HCT116 (cell line): ENCODE measurements around the gene LEFTY2. TPM values are rescaled to one million over a fixed set of nuclear protein-coding genes. Genes with fewer than 3 reads are reported as not detected.

Source experiments
- ATAC-seq: fragments of 200-7000 bp; cut with Tn5 transposase; 2 replicates; pipeline ENCODE4 v1.9.1; 2020; ENCODE audit warnings: mild to moderate bottlenecking, moderate library complexity
- BruUV-seq: library from RNA; stranded (reverse); fragments of 400-500 nt; replicated peaks from 2 replicates; lab custom pipeline; 2021; lab: Mats Ljungman, UMichigan
- CTCF ChIA-PET: fragments of 300-600 bp; sonication (Branson Sonifier 250); formaldehyde crosslinking; loops from one replicate; lab custom pipeline; 2021; ENCODE audit warnings: antibody characterized with exemption; lab: Charles Lee
- POLR2A ChIA-PET: fragments of 300-600, 350-600 bp; sonication (Branson Sonifier 250); formaldehyde crosslinking; loops from one replicate; lab custom pipeline; 2021; ENCODE audit warnings: antibody characterized with exemption; lab: Charles Lee
- RAD21 ChIA-PET, 2 experiments: fragments of 300-600 bp; sonication (Branson Sonifier 250); formaldehyde crosslinking; loops; one replicate each; lab custom pipeline; 2023; ENCODE audit warnings: low total read pairs in 2 of 2; ENCODE audit not compliant: uncharacterized antibody in 2 of 2, unreplicated experiment in 2 of 2, low non-redundant PET in 1 of 2; lab: Charles Lee
- DNase-seq: peaks from one replicate; pipeline ENCODE4 v3.0.0-alpha.2; 2010; ENCODE audit warnings: low read depth, low spot score
- H2AFZ ChIP-seq: fragments of 200-600 bp; shearing (Covaris generic), sonication (generic); 2 replicates; pipeline ENCODE4 v1.6.1; 2017; ENCODE audit warnings: low read depth, mixed run types, mixed read lengths, antibody characterized with exemption, low read length; ENCODE audit not compliant: poor library complexity, severe bottlenecking
- H3K27ac ChIP-seq: 2 replicates; pipeline ENCODE4 v1.5.1; 2012; ENCODE audit warnings: low read depth, low read length
- H3K27me3 ChIP-seq: fragments of 200-600 bp; sonication (generic); 2 replicates; pipeline ENCODE4 v1.6.1; 2016; ENCODE audit warnings: mixed run types, low read length, mixed read lengths; ENCODE audit not compliant: insufficient read depth
- H3K36me3 ChIP-seq, 2 experiments: fragments of 200-500 bp in 1 of 2; fragments of 200-600 bp in 1 of 2; sonication (Bioruptor generic) in 1 of 2; sonication (generic) in 1 of 2; 2 replicates each; pipeline versions ENCODE4 v1.5.1 to v1.6.1; 2014 to 2016; ENCODE audit warnings: low read length in 2 of 2, inconsistent platforms in 1 of 2, mixed read lengths in 1 of 2, mixed run types in 1 of 2; ENCODE audit not compliant: insufficient read depth in 2 of 2, control insufficient read depth in 1 of 2
- H3K4me1 ChIP-seq, 2 experiments: fragments of 200-600 bp in 1 of 2; sonication (generic) in 1 of 2; 2 replicates each; pipeline versions ENCODE4 v1.5.1 to v1.6.1; 2012 to 2017; ENCODE audit warnings: low read length in 2 of 2, inconsistent platforms in 1 of 2, mild to moderate bottlenecking in 1 of 2, mixed read lengths in 1 of 2, mixed run types in 1 of 2, moderate library complexity in 1 of 2; ENCODE audit not compliant: insufficient read depth in 2 of 2, control insufficient read depth in 1 of 2
- H3K4me2 ChIP-seq: fragments of 200-600 bp; sonication (generic); 2 replicates; pipeline ENCODE4 v1.6.1; 2017; ENCODE audit warnings: mixed run types, low read length, mixed read lengths
- H3K4me3 ChIP-seq, 2 experiments: fragments of 200-600 bp in 1 of 2; sonication (generic) in 1 of 2; replicated peaks in 1 of 2; 2 replicates each; pipeline ENCODE4 v1.5.1; 2011 to 2016; ENCODE audit warnings: low read length in 2 of 2, control low read depth in 1 of 2, low read depth in 1 of 2, mild to moderate bottlenecking in 1 of 2, mixed read lengths in 1 of 2, mixed run types in 1 of 2
- H3K79me2 ChIP-seq: fragments of 200-600 bp; sonication (generic); 2 replicates; pipeline ENCODE4 v1.6.1; 2017; ENCODE audit warnings: mild to moderate bottlenecking, mixed run types, low read length, moderate library complexity, mixed read lengths; ENCODE audit not compliant: insufficient read depth
- H3K9ac ChIP-seq: fragments of 200-600 bp; sonication (generic); 2 replicates; pipeline ENCODE4 v1.6.1; 2016; ENCODE audit warnings: low read length, mixed read lengths
- H3K9me2 ChIP-seq: fragments of 200-600 bp; sonication (generic), shearing (Covaris generic); 2 replicates; pipeline ENCODE4 v1.6.1; 2017; ENCODE audit warnings: mixed run types, mild to moderate bottlenecking, moderate library complexity; ENCODE audit not compliant: insufficient read depth
- H3K9me3 ChIP-seq, 2 experiments: fragments of 200-500 bp in 1 of 2; fragments of 200-600 bp in 1 of 2; sonication (Bioruptor generic) in 1 of 2; sonication (generic) in 1 of 2; 2 replicates each; pipeline ENCODE4 v1.6.1; 2014 to 2017; ENCODE audit warnings: low read length in 2 of 2, mixed read lengths in 2 of 2, inconsistent platforms in 1 of 2, low read depth in 1 of 2, mild to moderate bottlenecking in 1 of 2, mixed run types in 1 of 2, moderate library complexity in 1 of 2; ENCODE audit not compliant: control insufficient read depth in 1 of 2, insufficient read depth in 1 of 2
- H4K20me1 ChIP-seq: fragments of 200-600 bp; sonication (generic), shearing (Covaris generic); 2 replicates; pipeline ENCODE4 v1.6.1; 2017; ENCODE audit warnings: mixed run types, mild to moderate bottlenecking, moderate library complexity; ENCODE audit not compliant: insufficient read depth
- CBX3 ChIP-seq: IDR thresholded peaks from 2 replicates; pipeline ENCODE4 v1.6.1; 2012; ENCODE audit warnings: low read depth
- CEBPB ChIP-seq: IDR thresholded peaks from 2 replicates; pipeline ENCODE4 v1.6.1; 2012; ENCODE audit warnings: low read depth
- CTCF ChIP-seq, 3 experiments: fragments of 200-600 bp in 1 of 3; sonication (generic) in 1 of 3; IDR thresholded peaks in 2 of 3; conservative IDR thresholded peaks in 1 of 3; 2 replicates each; pipeline ENCODE4 v1.5.1; 2012 to 2017; ENCODE audit warnings: low read depth in 2 of 3, low read length in 2 of 3, antibody characterized with exemption in 1 of 3, borderline replicate concordance in 1 of 3, control low read depth in 1 of 3, mild to moderate bottlenecking in 1 of 3, mixed read lengths in 1 of 3, mixed run types in 1 of 3, moderate library complexity in 1 of 3; ENCODE audit not compliant: insufficient read depth in 1 of 3
- EGR1 ChIP-seq: IDR thresholded peaks from 2 replicates; pipeline ENCODE4 v1.6.1; 2012; ENCODE audit warnings: low read depth
- ELF1 ChIP-seq: IDR thresholded peaks from 2 replicates; pipeline ENCODE4 v1.6.1; 2012; ENCODE audit warnings: low read depth, borderline replicate concordance
- EZH2 ChIP-seq: fragments of 200-600 bp; sonication (generic); IDR thresholded peaks from 2 replicates; pipeline ENCODE4 v1.6.1; 2017; ENCODE audit warnings: antibody characterized with exemption, mixed run types
- EZH2phosphoT487 ChIP-seq: fragments of 200-600 bp; IDR thresholded peaks from 2 replicates; pipeline ENCODE4 v1.6.1; 2018; ENCODE audit warnings: antibody characterized with exemption, borderline replicate concordance
- FOSL1 ChIP-seq: IDR thresholded peaks from 2 replicates; pipeline ENCODE4 v1.6.1; 2012; ENCODE audit warnings: low read depth
- POLR2A ChIP-seq: IDR thresholded peaks from 2 replicates; pipeline ENCODE4 v1.7.0; 2011; ENCODE audit warnings: borderline replicate concordance; ENCODE audit not compliant: insufficient read depth, insufficient read length; ENCODE audit errors: extremely low read depth
- POLR2AphosphoS5 ChIP-seq: IDR thresholded peaks from 2 replicates; pipeline ENCODE4 v1.6.1; 2011; ENCODE audit warnings: mild to moderate bottlenecking, low read depth, low read length, moderate library complexity
- RAD21 ChIP-seq: IDR thresholded peaks from 2 replicates; pipeline ENCODE4 v1.6.1; 2012; ENCODE audit warnings: low read depth, mild to moderate bottlenecking
- SIN3A ChIP-seq: IDR thresholded peaks from 2 replicates; pipeline ENCODE4 v1.6.1; 2012; ENCODE audit warnings: low read depth
- SP1 ChIP-seq: IDR thresholded peaks from 2 replicates; pipeline ENCODE4 v1.6.1; 2012; ENCODE audit warnings: low read depth
- SRF ChIP-seq: IDR thresholded peaks from 2 replicates; pipeline ENCODE4 v1.6.1; 2012; ENCODE audit warnings: low read depth
- intact Hi-C: fragments of 100-400 bp; cut with micrococcal nuclease; formaldehyde crosslinking; loops from 2 replicates; pipeline ENCODE4 v1.10.0; 2022
- total RNA-seq: library from RNA; stranded (reverse); gene quantifications from one replicate; pipeline ENCODE4 v1.2.1, GENCODE V29; 2021; ENCODE audit not compliant: unreplicated experiment
- TF ChIP-seq, protein P1 (sequence below): IDR thresholded peaks from 2 replicates; pipeline ENCODE4 v1.6.1; 2012
- TF ChIP-seq, protein P2 (sequence below): IDR thresholded peaks from 2 replicates; pipeline ENCODE4 v1.6.1; 2012

The LEFTY2 gene
- total RNA-seq, 1 experiment from 2014 or later = not detected

GRCh38 chr1:225909477-225909876 lies 31.5 kb downstream of the LEFTY2 start:
- no TSS peak for BruUV-seq
- DNase-seq (no peak), ATAC-seq (no peak)
- Histone ChIP-seq H3K79me2 (no peaks in the 10 kb centered on the region), H4K20me1 (no peaks in the 10 kb centered on the region), H3K27ac (no peak overlapping the region), H3K9me3 (no peaks in the 10 kb centered on the region), H3K4me1 (peaks cover 0 to 11% of the 10 kb centered on the region in 2 experiments; a peak in 3 of 4 replicates), H3K36me3 (no peaks in the 10 kb centered on the region), H3K27me3 (no peaks in the 10 kb centered on the region), H2AFZ (no peak overlapping the region), H3K9me2 (no peaks in the 10 kb centered on the region), H3K9ac (no peak overlapping the region), H3K4me2 (no peak overlapping the region), H3K4me3 (no peak overlapping the region)
- ChIA-PET CTCF (interaction anchor here (0.6 to 1.2 kb wide), 2 partner anchors 28 to 34 kb away, joined by 3 to 4 read pairs; no protein-coding TSS in a partner anchor), POLR2A (interaction anchor here (1.3 kb wide), 1 partner anchor 15 kb away, joined by 3 read pairs; the partner anchor contains the start of gene PYCR2), RAD21 (no interaction called here)
- TF ChIP-seq EZH2 (no peak), CEBPB (no peak), RAD21 (no peak), ELF1 (no peak), SRF (no peak), EZH2phosphoT487 (no peak), SP1 (no peak), FOSL1 (no peak), POLR2A (no peak), EGR1 (no peak), CBX3 (no peak), POLR2AphosphoS5 (no peak), CTCF (IDR thresholded peaks at IDR 0.05 in 2 of 3, conservative IDR thresholded peaks at IDR 0.05 in 1 of 3; ENCODE audit: borderline replicate concordance in 1 of 3, insufficient read depth in 1 of 3, low read depth in 2 of 3, low read length in 2 of 3) (no peak), SIN3A (no peak)
- TF ChIP-seq, protein P1, sequence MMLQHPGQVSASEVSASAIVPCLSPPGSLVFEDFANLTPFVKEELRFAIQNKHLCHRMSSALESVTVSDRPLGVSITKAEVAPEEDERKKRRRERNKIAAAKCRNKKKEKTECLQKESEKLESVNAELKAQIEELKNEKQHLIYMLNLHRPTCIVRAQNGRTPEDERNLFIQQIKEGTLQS = no peak
- TF ChIP-seq, protein P2, sequence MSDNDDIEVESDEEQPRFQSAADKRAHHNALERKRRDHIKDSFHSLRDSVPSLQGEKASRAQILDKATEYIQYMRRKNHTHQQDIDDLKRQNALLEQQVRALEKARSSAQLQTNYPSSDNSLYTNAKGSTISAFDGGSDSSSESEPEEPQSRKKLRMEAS = no peak
- intact Hi-C loops = no loop called here
